WTC11 (cell line): ENCODE results near the gene ROBO4. TPM values are rescaled to one million over a fixed set of nuclear protein-coding genes. Genes with fewer than 3 reads are reported as not detected.

ENCODE experiments used
- ATAC-seq: fragments of 200-7000 bp; cut with Tn5 transposase; 2 replicates; pipeline ENCODE4 v1.10.0; 2021; ENCODE audit warnings: mild to moderate bottlenecking, moderate library complexity
- CTCF ChIA-PET: fragments of 300-600 bp; sonication (Branson Sonifier 250); formaldehyde crosslinking; loops from one replicate; lab custom pipeline; 2021; ENCODE audit warnings: antibody characterized with exemption; lab: Charles Lee
- POLR2A ChIA-PET: fragments of 350-600 bp; sonication (Branson Sonifier 250); formaldehyde crosslinking; loops from one replicate; lab custom pipeline; 2021; ENCODE audit warnings: antibody characterized with exemption; lab: Charles Lee
- DNase-seq: peaks from one replicate; pipeline ENCODE4 v3.0.0; 2021; ENCODE audit warnings: low spot score
- H3K27ac Mint-ChIP-seq: 2 replicates; pipeline ENCODE4 v1.8.0; 2021; ENCODE audit warnings: mixed read lengths
- H3K27me3 Mint-ChIP-seq: 2 replicates; pipeline ENCODE4 v1.8.0; 2021; ENCODE audit warnings: low read depth, mild to moderate bottlenecking, moderate library complexity, mixed read lengths
- H3K36me3 Mint-ChIP-seq: 2 replicates; pipeline ENCODE4 v1.8.0; 2021; ENCODE audit warnings: mixed read lengths
- H3K4me1 Mint-ChIP-seq: 2 replicates; pipeline ENCODE4 v1.8.0; 2022; ENCODE audit warnings: mixed read lengths
- H3K4me3 Mint-ChIP-seq: 2 replicates; pipeline ENCODE4 v1.8.0; 2021; ENCODE audit warnings: mild to moderate bottlenecking, moderate library complexity, mixed read lengths
- H3K9me3 Mint-ChIP-seq: 2 replicates; pipeline ENCODE4 v1.8.0; 2021; ENCODE audit warnings: mixed read lengths
- ETV6 ChIP-seq: sonication (generic); formaldehyde crosslinking; IDR thresholded peaks from 2 replicates; pipeline ENCODE4 v1.8.1; 2022; ENCODE audit warnings: mild to moderate bottlenecking, missing genetic modification reagents
- GTF2I ChIP-seq: fragments of 250-450 bp; sonication (Bioruptor Pico); conservative IDR thresholded peaks from 2 replicates; pipeline ENCODE4 v1.4.0; 2021; ENCODE audit warnings: mild to moderate bottlenecking
- HMGA2 ChIP-seq: fragments of 250-450 bp; sonication (Bioruptor Pico); IDR thresholded peaks from 2 replicates; pipeline ENCODE4 v1.4.0; 2021; ENCODE audit warnings: mild to moderate bottlenecking, moderate library complexity
- NR1H2 ChIP-seq: sonication (generic); formaldehyde crosslinking; IDR thresholded peaks from 2 replicates; pipeline ENCODE4 v1.9.0; 2021; ENCODE audit warnings: mild to moderate bottlenecking, moderate library complexity, missing genetic modification reagents
- NR2C2 ChIP-seq: sonication (generic); formaldehyde crosslinking; IDR thresholded peaks from 2 replicates; pipeline ENCODE4 v1.8.0; 2022; ENCODE audit warnings: mild to moderate bottlenecking, missing genetic modification reagents
- SMAD4 ChIP-seq: sonication (generic); formaldehyde crosslinking; IDR thresholded peaks from 2 replicates; pipeline ENCODE4 v1.8.0; 2022; ENCODE audit warnings: mild to moderate bottlenecking, missing genetic modification reagents
- TCF7 ChIP-seq: sonication (generic); formaldehyde crosslinking; IDR thresholded peaks from 2 replicates; pipeline ENCODE4 v1.8.0; 2022; ENCODE audit warnings: mild to moderate bottlenecking, low read depth, missing genetic modification reagents, moderate library complexity
- ZNF219 ChIP-seq: sonication (generic); formaldehyde crosslinking; IDR thresholded peaks from 2 replicates; pipeline ENCODE4 v1.8.0; 2023; ENCODE audit warnings: missing genetic modification reagents, mild to moderate bottlenecking, borderline replicate concordance
- ZNF317 ChIP-seq: sonication (generic); formaldehyde crosslinking; IDR thresholded peaks from 2 replicates; pipeline ENCODE4 v1.8.1; 2023; ENCODE audit warnings: low read depth, mild to moderate bottlenecking, moderate library complexity, missing genetic modification reagents, borderline replicate concordance
- ZNF423 ChIP-seq: fragments of 250-450 bp; sonication (Bioruptor Pico); IDR thresholded peaks from 2 replicates; pipeline ENCODE4 v2.1.2; 2022; ENCODE audit warnings: mild to moderate bottlenecking, moderate library complexity
- total RNA-seq: library from RNA; stranded (reverse); gene quantifications from 3 replicates; pipeline ENCODE4 v1.2.3, GENCODE V29; 2021
- TF ChIP-seq, protein P1 (sequence below): sonication (generic); formaldehyde crosslinking; IDR thresholded peaks from 2 replicates; pipeline ENCODE4 v1.8.0; 2023; ENCODE audit warnings: missing genetic modification reagents, mild to moderate bottlenecking, borderline replicate concordance
- TF ChIP-seq, protein P2 (sequence below): fragments of 250-450 bp; sonication (Bioruptor Pico); IDR thresholded peaks from 2 replicates; pipeline ENCODE4 v1.9.0; 2021; ENCODE audit warnings: moderate library complexity, mild to moderate bottlenecking, inconsistent platforms, borderline replicate concordance
- TF ChIP-seq, protein P3 (sequence below): sonication (generic); formaldehyde crosslinking; IDR thresholded peaks from 2 replicates; pipeline ENCODE4 v1.8.1; 2023; ENCODE audit warnings: mild to moderate bottlenecking, moderate library complexity, missing genetic modification reagents
- TF ChIP-seq, protein P4 (sequence below): sonication (generic); formaldehyde crosslinking; IDR thresholded peaks from 2 replicates; pipeline ENCODE4 v1.8.1; 2023; ENCODE audit warnings: mild to moderate bottlenecking, missing genetic modification reagents

Gene ROBO4
- total RNA-seq, 1 experiment from 2014 or later, result 0.13 TPM

DNA sequence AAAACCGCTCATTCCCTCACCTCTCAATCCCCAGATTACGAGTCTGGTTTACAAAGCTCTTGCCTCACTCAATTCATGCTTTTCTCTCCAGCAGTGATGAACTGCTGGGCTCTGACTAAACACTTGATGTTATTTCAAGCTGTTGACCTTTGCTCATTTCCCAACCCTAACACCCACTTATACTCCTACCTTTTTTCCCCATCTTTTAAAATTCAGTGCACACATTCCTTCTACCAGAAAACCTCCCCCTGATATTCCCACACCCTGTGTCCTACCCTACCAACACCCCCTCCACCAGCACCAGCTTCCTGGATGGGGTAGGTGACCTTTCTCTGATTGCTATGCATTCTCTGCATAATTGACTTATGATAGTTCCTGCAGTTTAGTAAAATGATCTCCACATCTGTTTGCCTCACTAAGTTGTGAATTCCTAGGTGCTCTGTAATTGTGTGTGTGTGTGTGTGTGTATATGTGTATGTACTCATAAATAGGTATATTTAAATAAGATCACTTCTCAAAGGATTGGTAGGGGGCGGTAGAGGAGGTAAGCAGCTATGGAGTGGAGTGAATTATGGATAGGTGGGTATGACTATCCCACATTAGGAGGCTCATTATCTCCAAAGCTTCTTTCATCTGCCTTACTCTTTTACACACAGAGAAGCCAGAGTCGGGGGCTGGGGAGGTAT, 37.3 kb upstream of the ROBO4 start (continued):
- TF ChIP-seq, protein P1, sequence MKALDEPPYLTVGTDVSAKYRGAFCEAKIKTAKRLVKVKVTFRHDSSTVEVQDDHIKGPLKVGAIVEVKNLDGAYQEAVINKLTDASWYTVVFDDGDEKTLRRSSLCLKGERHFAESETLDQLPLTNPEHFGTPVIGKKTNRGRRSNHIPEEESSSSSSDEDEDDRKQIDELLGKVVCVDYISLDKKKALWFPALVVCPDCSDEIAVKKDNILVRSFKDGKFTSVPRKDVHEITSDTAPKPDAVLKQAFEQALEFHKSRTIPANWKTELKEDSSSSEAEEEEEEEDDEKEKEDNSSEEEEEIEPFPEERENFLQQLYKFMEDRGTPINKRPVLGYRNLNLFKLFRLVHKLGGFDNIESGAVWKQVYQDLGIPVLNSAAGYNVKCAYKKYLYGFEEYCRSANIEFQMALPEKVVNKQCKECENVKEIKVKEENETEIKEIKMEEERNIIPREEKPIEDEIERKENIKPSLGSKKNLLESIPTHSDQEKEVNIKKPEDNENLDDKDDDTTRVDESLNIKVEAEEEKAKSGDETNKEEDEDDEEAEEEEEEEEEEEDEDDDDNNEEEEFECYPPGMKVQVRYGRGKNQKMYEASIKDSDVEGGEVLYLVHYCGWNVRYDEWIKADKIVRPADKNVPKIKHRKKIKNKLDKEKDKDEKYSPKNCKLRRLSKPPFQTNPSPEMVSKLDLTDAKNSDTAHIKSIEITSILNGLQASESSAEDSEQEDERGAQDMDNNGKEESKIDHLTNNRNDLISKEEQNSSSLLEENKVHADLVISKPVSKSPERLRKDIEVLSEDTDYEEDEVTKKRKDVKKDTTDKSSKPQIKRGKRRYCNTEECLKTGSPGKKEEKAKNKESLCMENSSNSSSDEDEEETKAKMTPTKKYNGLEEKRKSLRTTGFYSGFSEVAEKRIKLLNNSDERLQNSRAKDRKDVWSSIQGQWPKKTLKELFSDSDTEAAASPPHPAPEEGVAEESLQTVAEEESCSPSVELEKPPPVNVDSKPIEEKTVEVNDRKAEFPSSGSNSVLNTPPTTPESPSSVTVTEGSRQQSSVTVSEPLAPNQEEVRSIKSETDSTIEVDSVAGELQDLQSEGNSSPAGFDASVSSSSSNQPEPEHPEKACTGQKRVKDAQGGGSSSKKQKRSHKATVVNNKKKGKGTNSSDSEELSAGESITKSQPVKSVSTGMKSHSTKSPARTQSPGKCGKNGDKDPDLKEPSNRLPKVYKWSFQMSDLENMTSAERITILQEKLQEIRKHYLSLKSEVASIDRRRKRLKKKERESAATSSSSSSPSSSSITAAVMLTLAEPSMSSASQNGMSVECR (CRISPR knock-in tag), result no peak
- TF ChIP-seq, protein P2, sequence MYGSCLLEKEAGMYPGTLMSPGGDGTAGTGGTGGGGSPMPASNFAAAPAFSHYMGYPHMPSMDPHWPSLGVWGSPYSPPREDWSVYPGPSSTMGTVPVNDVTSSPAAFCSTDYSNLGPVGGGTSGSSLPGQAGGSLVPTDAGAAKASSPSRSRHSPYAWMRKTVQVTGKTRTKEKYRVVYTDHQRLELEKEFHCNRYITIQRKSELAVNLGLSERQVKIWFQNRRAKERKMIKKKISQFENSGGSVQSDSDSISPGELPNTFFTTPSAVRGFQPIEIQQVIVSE, result no peak
- TF ChIP-seq ZNF317 (CRISPR knock-in tag) (no peak), ZNF423 (CRISPR knock-in tag) (no peak), TCF7 (CRISPR knock-in tag) (no peak), ZNF219 (CRISPR knock-in tag) (no peak), NR1H2 (CRISPR knock-in tag) (no peak)
- TF ChIP-seq, protein P3, sequence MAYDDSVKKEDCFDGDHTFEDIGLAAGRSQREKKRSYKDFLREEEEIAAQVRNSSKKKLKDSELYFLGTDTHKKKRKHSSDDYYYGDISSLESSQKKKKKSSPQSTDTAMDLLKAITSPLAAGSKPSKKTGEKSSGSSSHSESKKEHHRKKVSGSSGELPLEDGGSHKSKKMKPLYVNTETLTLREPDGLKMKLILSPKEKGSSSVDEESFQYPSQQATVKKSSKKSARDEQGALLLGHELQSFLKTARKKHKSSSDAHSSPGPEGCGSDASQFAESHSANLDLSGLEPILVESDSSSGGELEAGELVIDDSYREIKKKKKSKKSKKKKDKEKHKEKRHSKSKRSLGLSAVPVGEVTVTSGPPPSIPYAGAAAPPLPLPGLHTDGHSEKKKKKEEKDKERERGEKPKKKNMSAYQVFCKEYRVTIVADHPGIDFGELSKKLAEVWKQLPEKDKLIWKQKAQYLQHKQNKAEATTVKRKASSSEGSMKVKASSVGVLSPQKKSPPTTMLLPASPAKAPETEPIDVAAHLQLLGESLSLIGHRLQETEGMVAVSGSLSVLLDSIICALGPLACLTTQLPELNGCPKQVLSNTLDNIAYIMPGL (CRISPR knock-in tag), result no peak

DNA sequence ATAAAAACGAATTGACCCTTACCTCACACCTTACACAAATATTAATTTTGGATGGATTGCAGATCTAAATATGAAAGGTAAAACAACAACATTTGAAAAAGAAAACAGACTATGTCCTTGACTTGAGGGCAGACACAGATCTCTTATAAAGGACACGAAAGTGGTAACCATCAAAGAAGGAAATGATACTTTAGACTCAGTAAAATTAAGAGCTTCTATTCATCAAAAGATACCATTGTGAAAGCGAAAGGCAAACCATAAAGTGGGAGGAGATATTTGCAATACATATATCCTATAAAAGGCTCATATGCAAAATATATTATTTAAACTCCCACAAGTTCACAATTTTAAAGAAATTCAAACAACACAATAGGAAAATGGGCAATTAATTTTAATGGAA, 33.1 kb upstream of the ROBO4 start:
- no peak for DNase-seq
- ChIA-PET CTCF (no interaction called here), POLR2A (no interaction called here)
- Mint-ChIP-seq H3K27me3 (peaks cover 37% of the 10 kb centered on the region), H3K4me1 (no peaks in the 10 kb centered on the region), H3K4me3 (no peak overlapping the region), H3K27ac (no peak overlapping the region), H3K36me3 (no peaks in the 10 kb centered on the region), H3K9me3 (no peaks in the 10 kb centered on the region)
- TF ChIP-seq ETV6 (no peak), SMAD4 (CRISPR knock-in tag) (no peak), GTF2I (CRISPR knock-in tag) (no peak), HMGA2 (CRISPR knock-in tag) (no peak), NR2C2 (CRISPR knock-in tag) (no peak)
- TF ChIP-seq, protein P4, sequence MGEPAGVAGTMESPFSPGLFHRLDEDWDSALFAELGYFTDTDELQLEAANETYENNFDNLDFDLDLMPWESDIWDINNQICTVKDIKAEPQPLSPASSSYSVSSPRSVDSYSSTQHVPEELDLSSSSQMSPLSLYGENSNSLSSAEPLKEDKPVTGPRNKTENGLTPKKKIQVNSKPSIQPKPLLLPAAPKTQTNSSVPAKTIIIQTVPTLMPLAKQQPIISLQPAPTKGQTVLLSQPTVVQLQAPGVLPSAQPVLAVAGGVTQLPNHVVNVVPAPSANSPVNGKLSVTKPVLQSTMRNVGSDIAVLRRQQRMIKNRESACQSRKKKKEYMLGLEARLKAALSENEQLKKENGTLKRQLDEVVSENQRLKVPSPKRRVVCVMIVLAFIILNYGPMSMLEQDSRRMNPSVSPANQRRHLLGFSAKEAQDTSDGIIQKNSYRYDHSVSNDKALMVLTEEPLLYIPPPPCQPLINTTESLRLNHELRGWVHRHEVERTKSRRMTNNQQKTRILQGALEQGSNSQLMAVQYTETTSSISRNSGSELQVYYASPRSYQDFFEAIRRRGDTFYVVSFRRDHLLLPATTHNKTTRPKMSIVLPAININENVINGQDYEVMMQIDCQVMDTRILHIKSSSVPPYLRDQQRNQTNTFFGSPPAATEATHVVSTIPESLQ (CRISPR knock-in tag), result no peak
- ATAC-seq, result no peak
